Measurements from ENCODE around the gene SYNE3.

DNA sequence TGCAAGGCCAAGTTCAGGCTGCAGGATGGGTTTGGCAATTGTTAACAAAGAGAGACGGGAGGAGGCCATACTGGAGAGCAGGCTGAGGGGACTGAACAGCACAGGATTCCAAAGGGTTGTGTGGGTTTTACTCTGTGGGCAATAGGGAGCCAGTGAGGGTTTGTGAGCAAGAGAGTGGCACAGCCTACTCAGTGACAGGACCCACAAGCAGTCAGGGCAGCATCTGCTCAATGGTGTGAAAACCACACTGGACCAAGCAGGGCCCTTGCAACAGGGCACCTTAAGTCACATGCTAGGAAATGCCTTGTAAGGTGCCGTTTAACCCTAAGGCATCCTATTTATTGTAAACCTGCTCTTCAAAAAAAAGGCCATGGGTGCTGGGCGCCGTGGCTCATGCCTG lies 22.0 kb downstream of the SYNE3 start:
- TF ChIP-seq POLR2A (IDR thresholded peaks at IDR 0.05): no peak
- TF ChIP-seq, protein P1, sequence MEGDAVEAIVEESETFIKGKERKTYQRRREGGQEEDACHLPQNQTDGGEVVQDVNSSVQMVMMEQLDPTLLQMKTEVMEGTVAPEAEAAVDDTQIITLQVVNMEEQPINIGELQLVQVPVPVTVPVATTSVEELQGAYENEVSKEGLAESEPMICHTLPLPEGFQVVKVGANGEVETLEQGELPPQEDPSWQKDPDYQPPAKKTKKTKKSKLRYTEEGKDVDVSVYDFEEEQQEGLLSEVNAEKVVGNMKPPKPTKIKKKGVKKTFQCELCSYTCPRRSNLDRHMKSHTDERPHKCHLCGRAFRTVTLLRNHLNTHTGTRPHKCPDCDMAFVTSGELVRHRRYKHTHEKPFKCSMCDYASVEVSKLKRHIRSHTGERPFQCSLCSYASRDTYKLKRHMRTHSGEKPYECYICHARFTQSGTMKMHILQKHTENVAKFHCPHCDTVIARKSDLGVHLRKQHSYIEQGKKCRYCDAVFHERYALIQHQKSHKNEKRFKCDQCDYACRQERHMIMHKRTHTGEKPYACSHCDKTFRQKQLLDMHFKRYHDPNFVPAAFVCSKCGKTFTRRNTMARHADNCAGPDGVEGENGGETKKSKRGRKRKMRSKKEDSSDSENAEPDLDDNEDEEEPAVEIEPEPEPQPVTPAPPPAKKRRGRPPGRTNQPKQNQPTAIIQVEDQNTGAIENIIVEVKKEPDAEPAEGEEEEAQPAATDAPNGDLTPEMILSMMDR (IDR thresholded peaks at IDR 0.05): no peak
